DOHH2 (cell line): ENCODE results near the gene RARA.

ENCODE experiments used
- H3F3A ChIP-seq: fragments of 200-600 bp; sonication (generic), shearing (Covaris generic); 2 replicates; pipeline ENCODE4 v1.6.0; 2016; ENCODE audit warnings: antibody characterized with exemption, mild to moderate bottlenecking; ENCODE audit not compliant: control insufficient read depth, insufficient read depth
- H3K27ac ChIP-seq: fragments of 200-600 bp; sonication (generic); 2 replicates; pipeline ENCODE4 v1.5.1; 2014; ENCODE audit warnings: low read depth, mild to moderate bottlenecking, low read length, moderate library complexity
- H3K27me3 ChIP-seq: fragments of 200-600 bp; sonication (generic); 2 replicates; pipeline ENCODE4 v1.6.1; 2014; ENCODE audit warnings: mild to moderate bottlenecking, low read length, mixed read lengths; ENCODE audit not compliant: control insufficient read depth
- H3K36me3 ChIP-seq: fragments of 200-600 bp; sonication (generic); 2 replicates; pipeline ENCODE4 v1.6.1; 2014; ENCODE audit warnings: mild to moderate bottlenecking, low read length, moderate library complexity, mixed read lengths; ENCODE audit not compliant: control insufficient read depth
- H3K4me1 ChIP-seq: fragments of 200-600 bp; sonication (generic); 2 replicates; pipeline ENCODE4 v1.6.1; 2014; ENCODE audit warnings: mild to moderate bottlenecking, low read length, mixed read lengths; ENCODE audit not compliant: control insufficient read depth
- H3K4me2 ChIP-seq: fragments of 200-600 bp; sonication (generic); 2 replicates; pipeline ENCODE4 v1.6.0; 2014; ENCODE audit warnings: mild to moderate bottlenecking, low read length, moderate library complexity
- H3K4me3 ChIP-seq: fragments of 200-600 bp; sonication (generic); 2 replicates; pipeline ENCODE4 v1.5.1; 2014; ENCODE audit warnings: mild to moderate bottlenecking, low read length, mixed read lengths
- H3K79me2 ChIP-seq: fragments of 200-600 bp; sonication (generic); 2 replicates; pipeline ENCODE4 v1.6.1; 2014; ENCODE audit warnings: mild to moderate bottlenecking, low read length, mixed read lengths; ENCODE audit not compliant: control insufficient read depth
- H3K9me2 ChIP-seq: fragments of 200-600 bp; sonication (generic); replicated peaks from 2 replicates; pipeline ENCODE4 v1.6.1; 2014; ENCODE audit warnings: mild to moderate bottlenecking, low read length, mixed read lengths; ENCODE audit not compliant: control insufficient read depth
- H3K9me3 ChIP-seq: fragments of 200-600 bp; sonication (generic); 2 replicates; pipeline ENCODE4 v1.6.1; 2014; ENCODE audit warnings: antibody characterized with exemption, low read length, mixed read lengths; ENCODE audit not compliant: control insufficient read depth, insufficient read depth
- H4K20me1 ChIP-seq: fragments of 200-600 bp; sonication (generic); 2 replicates; pipeline ENCODE4 v1.6.0; 2014; ENCODE audit warnings: low read depth, mild to moderate bottlenecking, antibody characterized with exemption, low read length, moderate library complexity; ENCODE audit not compliant: control insufficient read depth, insufficient read depth
- EZH2phosphoT487 ChIP-seq: fragments of 200-600 bp; sonication (generic); IDR thresholded peaks from 2 replicates; pipeline ENCODE4 v1.6.1; 2017; ENCODE audit warnings: borderline replicate concordance, mild to moderate bottlenecking, antibody characterized with exemption, low read length, moderate library complexity, mixed read lengths
- TF ChIP-seq, protein P1 (sequence below): fragments of 200-600 bp; sonication (generic); IDR thresholded peaks from one replicate; pipeline ENCODE4 v1.5.1; 2014; ENCODE audit warnings: antibody characterized with exemption, mild to moderate bottlenecking, low read depth, low read length; ENCODE audit not compliant: poor library complexity, severe bottlenecking

Gene RARA

DNA sequence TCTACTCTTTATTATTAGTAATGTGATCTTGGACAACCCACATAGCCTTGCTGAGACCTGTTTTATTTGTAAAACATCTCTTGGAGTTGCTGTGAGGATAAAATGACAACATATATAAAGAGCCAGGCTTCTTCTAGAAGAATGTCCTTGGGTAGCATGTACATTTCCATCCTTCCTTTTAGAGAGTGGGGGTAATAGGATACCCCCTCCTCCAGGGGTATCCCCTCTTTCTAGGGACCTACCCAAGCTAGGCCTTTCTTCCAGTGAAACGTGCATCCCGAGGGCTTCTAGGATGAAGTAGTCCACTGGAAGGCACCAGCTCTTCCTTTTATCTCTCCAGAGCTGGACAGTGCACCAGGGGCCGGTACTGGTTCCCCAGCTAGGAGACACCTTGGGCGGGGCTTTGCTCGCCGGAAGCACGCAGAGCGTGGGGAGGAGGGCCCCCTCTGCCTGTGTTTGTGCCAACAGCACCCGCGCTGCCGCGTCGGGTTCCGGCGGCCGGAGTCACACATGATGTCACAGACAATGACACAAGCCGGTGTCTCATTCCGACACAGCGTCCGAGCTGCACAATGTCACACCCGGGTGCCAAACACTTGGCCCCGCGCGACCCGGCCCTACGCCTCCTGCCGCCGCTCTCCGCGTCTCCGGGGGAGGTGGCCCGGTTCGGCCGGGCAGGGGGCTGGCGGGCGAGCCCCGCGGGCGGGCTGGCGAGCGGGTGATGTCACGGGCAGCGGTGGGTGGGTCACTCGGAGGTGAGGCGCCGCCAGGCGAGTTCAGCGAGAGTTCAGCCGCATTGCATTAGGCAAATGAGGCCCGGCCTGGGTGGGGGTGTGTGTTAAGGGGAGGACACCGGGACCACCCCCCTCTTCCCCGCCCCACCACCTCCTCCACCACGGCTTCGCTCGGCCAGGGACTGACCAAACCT is 32.2 kb downstream of the RARA start:
- Histone ChIP-seq H3K9me2 (no peaks in the 10 kb centered on the region), H4K20me1 (peaks cover 14% of the 10 kb centered on the region), H3K27ac (peak overlapping the region; percentile 22; the same call in 1 of the 2 replicates), H3F3A (peaks cover 17% of the 10 kb centered on the region), H3K4me2 (peak overlapping the region; percentile 99), H3K27me3 (peaks cover 11% of the 10 kb centered on the region), H3K4me1 (peaks cover 87% of the 10 kb centered on the region), H3K36me3 (peaks cover 12% of the 10 kb centered on the region), H3K9me3 (no peaks in the 10 kb centered on the region), H3K79me2 (peaks cover 5% of the 10 kb centered on the region), H3K4me3 (peak overlapping the region; percentile 81)
- TF ChIP-seq, protein P1, sequence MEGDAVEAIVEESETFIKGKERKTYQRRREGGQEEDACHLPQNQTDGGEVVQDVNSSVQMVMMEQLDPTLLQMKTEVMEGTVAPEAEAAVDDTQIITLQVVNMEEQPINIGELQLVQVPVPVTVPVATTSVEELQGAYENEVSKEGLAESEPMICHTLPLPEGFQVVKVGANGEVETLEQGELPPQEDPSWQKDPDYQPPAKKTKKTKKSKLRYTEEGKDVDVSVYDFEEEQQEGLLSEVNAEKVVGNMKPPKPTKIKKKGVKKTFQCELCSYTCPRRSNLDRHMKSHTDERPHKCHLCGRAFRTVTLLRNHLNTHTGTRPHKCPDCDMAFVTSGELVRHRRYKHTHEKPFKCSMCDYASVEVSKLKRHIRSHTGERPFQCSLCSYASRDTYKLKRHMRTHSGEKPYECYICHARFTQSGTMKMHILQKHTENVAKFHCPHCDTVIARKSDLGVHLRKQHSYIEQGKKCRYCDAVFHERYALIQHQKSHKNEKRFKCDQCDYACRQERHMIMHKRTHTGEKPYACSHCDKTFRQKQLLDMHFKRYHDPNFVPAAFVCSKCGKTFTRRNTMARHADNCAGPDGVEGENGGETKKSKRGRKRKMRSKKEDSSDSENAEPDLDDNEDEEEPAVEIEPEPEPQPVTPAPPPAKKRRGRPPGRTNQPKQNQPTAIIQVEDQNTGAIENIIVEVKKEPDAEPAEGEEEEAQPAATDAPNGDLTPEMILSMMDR = peak; percentile 33
- TF ChIP-seq EZH2phosphoT487 = no peak

DNA sequence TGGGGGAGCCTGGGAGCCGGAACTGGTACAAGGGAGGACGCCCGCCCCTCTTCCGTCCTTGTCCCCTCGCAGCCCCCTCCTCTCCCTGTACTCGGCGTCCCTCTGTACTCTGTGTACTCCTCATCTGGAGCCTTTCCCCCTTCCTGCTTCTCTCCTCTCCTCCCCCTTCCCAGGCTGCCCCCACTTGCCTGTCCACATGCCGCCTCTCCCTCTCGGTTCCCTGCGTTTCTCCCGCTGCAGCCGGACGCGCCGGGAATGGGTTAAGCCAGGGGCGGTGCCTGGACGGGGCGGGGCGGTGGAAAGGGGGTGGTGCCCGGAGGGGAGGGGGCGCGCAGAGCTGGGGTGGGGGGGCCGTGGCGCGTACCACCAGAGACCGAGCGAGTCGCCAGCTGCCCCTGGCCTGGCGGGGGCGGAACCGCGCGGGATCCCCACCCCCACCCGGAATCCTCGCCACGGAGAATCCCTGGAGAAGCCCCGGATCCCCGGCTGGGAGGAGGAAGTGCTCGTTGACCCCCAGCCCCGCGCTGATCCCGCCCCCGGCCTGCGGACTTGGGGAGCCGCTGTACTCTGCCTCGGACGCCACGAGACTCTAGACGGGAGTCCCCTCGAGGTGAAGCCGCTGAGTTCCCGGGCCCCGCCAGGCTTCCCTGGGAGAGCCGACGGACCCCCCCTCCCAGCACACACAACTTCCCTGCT is 33.0 kb downstream of the RARA start:
- Histone ChIP-seq H3K27me3 (peaks cover 11% of the 10 kb centered on the region), H3K79me2 (peaks cover 8% of the 10 kb centered on the region), H3K4me2 (peak overlapping the region; percentile 99), H3K36me3 (peaks cover 12% of the 10 kb centered on the region), H3K9me2 (no peaks in the 10 kb centered on the region), H3K9me3 (no peaks in the 10 kb centered on the region), H3K4me1 (peaks cover 95% of the 10 kb centered on the region), H3F3A (peaks cover 17% of the 10 kb centered on the region), H3K27ac (no peak overlapping the region), H4K20me1 (peaks cover 14% of the 10 kb centered on the region), H3K4me3 (peak overlapping the region; percentile 81)
- no peak for TF ChIP-seq EZH2phosphoT487
- TF ChIP-seq, protein P1 = no peak

DNA sequence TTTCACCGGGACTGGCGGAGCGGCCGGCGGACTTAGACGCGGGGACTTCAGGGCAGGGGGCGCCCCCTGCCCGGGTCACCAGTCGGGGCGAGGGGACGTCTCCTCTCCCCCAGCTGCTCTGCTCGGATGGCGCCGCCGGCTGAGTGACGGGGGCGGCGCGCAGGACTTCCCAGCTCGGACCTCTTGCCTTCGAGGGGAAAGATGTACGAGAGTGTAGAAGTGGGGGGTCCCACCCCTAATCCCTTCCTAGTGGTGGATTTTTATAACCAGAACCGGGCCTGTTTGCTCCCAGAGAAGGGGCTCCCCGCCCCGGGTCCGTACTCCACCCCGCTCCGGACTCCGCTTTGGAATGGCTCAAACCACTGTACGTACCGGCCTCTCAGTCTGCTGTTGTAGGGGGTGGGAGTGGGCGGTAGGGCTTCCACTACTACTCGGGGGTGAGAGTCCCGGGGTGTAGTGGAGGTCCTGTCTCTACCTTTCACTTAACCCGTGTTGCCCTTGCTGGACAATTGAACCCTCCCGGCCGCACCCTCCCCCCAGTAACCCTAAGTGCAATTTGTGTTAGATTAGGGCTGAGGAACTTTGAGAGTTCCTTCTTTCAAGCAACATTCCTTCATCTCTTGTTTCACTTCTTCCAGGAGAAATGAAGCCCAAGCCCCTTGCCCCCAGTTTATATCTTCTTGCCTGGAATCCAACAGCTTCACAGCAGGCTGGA is 33.7 kb downstream of the RARA start:
- peaks cover 14% of the 10 kb centered on the region for H4K20me1 ChIP-seq
- no peaks in the 10 kb centered on the region for H3K9me2 ChIP-seq
- TF ChIP-seq, protein P1 = no peak
- TF ChIP-seq EZH2phosphoT487 = no peak
- peak overlapping the region; percentile 99 for H3K4me2 ChIP-seq
- peak overlapping the region; percentile 81 for H3K4me3 ChIP-seq
- peaks cover 98% of the 10 kb centered on the region for H3K4me1 ChIP-seq
- H3K79me2 ChIP-seq = peaks cover 11% of the 10 kb centered on the region
- H3F3A ChIP-seq = peaks cover 17% of the 10 kb centered on the region
- peaks cover 12% of the 10 kb centered on the region for H3K36me3 ChIP-seq
- peaks cover 11% of the 10 kb centered on the region for H3K27me3 ChIP-seq
- H3K27ac ChIP-seq = no peak overlapping the region
- H3K9me3 ChIP-seq = no peaks in the 10 kb centered on the region
